OCI-LY7 (cell line): ENCODE measurements around the gene LRGUK.

Experiments
- CTCF ChIP-seq: fragments of 200-600 bp; sonication (generic); conservative IDR thresholded peaks from 2 replicates; pipeline ENCODE4 v1.5.1; 2014; ENCODE audit warnings: mild to moderate bottlenecking, antibody characterized with exemption, low read length, moderate library complexity, mixed read lengths
- EZH2phosphoT487 ChIP-seq: fragments of 200-600 bp; sonication (generic); IDR thresholded peaks from 2 replicates; pipeline ENCODE4 v1.6.1; 2018; ENCODE audit warnings: low read depth, borderline replicate concordance, mild to moderate bottlenecking, mixed run types, antibody characterized with exemption, low read length, moderate library complexity, mixed read lengths

- TF ChIP-seq CTCF (no peak), EZH2phosphoT487 (no peak)
These were observed 14.7 kb downstream of the LRGUK start for GRCh38 chr7:134141868-134142264.
